GM23248 (cell line): Measurements from ENCODE around the gene EFCAB6. TPM values are rescaled to one million over a fixed set of nuclear protein-coding genes. Genes with fewer than 3 reads are reported as not detected.

Experiments used
- DNase-seq: peaks from one replicate; pipeline ENCODE4 v3.0.0-alpha.2; 2015
- H2AFZ ChIP-seq: fragments of 200-600 bp; sonication (generic); 2 replicates; pipeline ENCODE4 v1.6.1; 2016; ENCODE audit warnings: antibody characterized with exemption
- H3F3A ChIP-seq: fragments of 200-600 bp; sonication (generic); 2 replicates; pipeline ENCODE4 v1.6.1; 2016; ENCODE audit warnings: mild to moderate bottlenecking, antibody characterized with exemption, mixed run types; ENCODE audit not compliant: insufficient read depth
- H3K27ac ChIP-seq: fragments of 200-600 bp; sonication (generic); 2 replicates; pipeline ENCODE4 v1.5.1; 2016; ENCODE audit warnings: mild to moderate bottlenecking
- H3K27me3 ChIP-seq: fragments of 200-600 bp; sonication (generic); replicated peaks from 2 replicates; pipeline ENCODE4 v1.6.1; 2016; ENCODE audit warnings: mild to moderate bottlenecking; ENCODE audit not compliant: insufficient read depth
- H3K36me3 ChIP-seq: fragments of 200-600 bp; sonication (generic); 2 replicates; pipeline ENCODE4 v1.6.1; 2016; ENCODE audit warnings: low read depth, mild to moderate bottlenecking
- H3K4me1 ChIP-seq: fragments of 200-600 bp; sonication (generic); 2 replicates; pipeline ENCODE4 v1.6.1; 2016; ENCODE audit warnings: mild to moderate bottlenecking; ENCODE audit not compliant: insufficient read depth
- H3K4me2 ChIP-seq: fragments of 200-600 bp; sonication (generic); one replicate; pipeline ENCODE4 v1.6.1; 2016; ENCODE audit warnings: mild to moderate bottlenecking; ENCODE audit not compliant: unreplicated experiment
- H3K4me3 ChIP-seq: fragments of 200-600 bp; sonication (generic); 2 replicates; pipeline ENCODE4 v1.5.1; 2016; ENCODE audit warnings: mild to moderate bottlenecking
- H3K79me2 ChIP-seq: fragments of 200-600 bp; sonication (generic); 2 replicates; pipeline ENCODE4 v1.6.1; 2016; ENCODE audit warnings: mild to moderate bottlenecking; ENCODE audit not compliant: insufficient read depth
- H3K9ac ChIP-seq: fragments of 200-600 bp; sonication (generic); 2 replicates; pipeline ENCODE4 v1.6.1; 2016; ENCODE audit warnings: mild to moderate bottlenecking
- H3K9me2 ChIP-seq: fragments of 200-600 bp; sonication (generic); 2 replicates; pipeline ENCODE4 v1.6.1; 2016; ENCODE audit warnings: mixed run types, mild to moderate bottlenecking, moderate library complexity; ENCODE audit not compliant: insufficient read depth
- H3K9me3 ChIP-seq: fragments of 200-600 bp; sonication (generic); one replicate; pipeline ENCODE4 v1.6.1; 2017; ENCODE audit warnings: low read depth
- H4K20me1 ChIP-seq: fragments of 200-600 bp; sonication (generic); 2 replicates; pipeline ENCODE4 v1.6.0; 2016; ENCODE audit not compliant: insufficient read depth
- EZH2 ChIP-seq: fragments of 200-600 bp; sonication (generic); IDR thresholded peaks from 2 replicates; pipeline ENCODE4 v1.6.1; 2018; ENCODE audit warnings: antibody characterized with exemption, mild to moderate bottlenecking; ENCODE audit not compliant: insufficient read depth, poor library complexity, severe bottlenecking
- EZH2phosphoT487 ChIP-seq: fragments of 200-600 bp; sonication (generic); IDR thresholded peaks from 2 replicates; pipeline ENCODE4 v1.6.1; 2018; ENCODE audit warnings: antibody characterized with exemption, moderate library complexity, mild to moderate bottlenecking, low read depth; ENCODE audit not compliant: insufficient read depth
- WGBS, 2 experiments: methylation state at CpG; one replicate each; pipeline ENCODE4 v1.1.6; 2015 to 2017; ENCODE audit warnings: low lambda C conversion rate in 2 of 2, low coverage in 1 of 2; ENCODE audit errors: missing lambda C conversion rate in 2 of 2; 5-methylcytosine and 5-hydroxymethylcytosine counted together
- in situ Hi-C: fragments of 300-500 bp; cut with MboI; formaldehyde crosslinking; loops from 2 replicates; pipeline ENCODE4 v1.15.0; 2020
- polyA plus RNA-seq: library from polyadenylated mRNA; unstranded; fragments of >200 nt; fragmentation: Nextera tagmentation; extraction: Ambion mirVana; gene quantifications from 2 replicates; pipeline ENCODE4 v1.2.1, GENCODE V29; 2016
- total RNA-seq: library from RNA; depleted of rRNA; stranded (reverse); fragments of >200 nt; shearing (Covaris generic); gene quantifications from 2 replicates; pipeline ENCODE4 v1.2.3, GENCODE V29; 2014

EFCAB6 gene
- total and polyA plus RNA-seq, 2 experiments from 2014 or later = 1.5 to 2.1 TPM

GRCh38 chr22:43534916-43535315, 277.2 kb downstream of the EFCAB6 start:
- H3F3A ChIP-seq = no peaks in the 10 kb centered on the region
- no peaks in the 10 kb centered on the region for H4K20me1 ChIP-seq
- H2AFZ ChIP-seq = no peak overlapping the region
- H3K9ac ChIP-seq = no peak overlapping the region
- no peak overlapping the region for H3K4me2 ChIP-seq
- WGBS, 2 experiments = 46% methylated on average over 6 of the region's 6 CpGs
- H3K36me3 ChIP-seq = no peaks in the 10 kb centered on the region
- no peaks in the 10 kb centered on the region for H3K9me3 ChIP-seq
- in situ Hi-C loops = no loop called here
- H3K27me3 ChIP-seq = no peaks in the 10 kb centered on the region
- no peak for TF ChIP-seq EZH2phosphoT487
- no peak for TF ChIP-seq EZH2
- no peak overlapping the region for H3K27ac ChIP-seq
- no peaks in the 10 kb centered on the region for H3K9me2 ChIP-seq
- no peak overlapping the region for H3K4me3 ChIP-seq
- no peaks in the 10 kb centered on the region for H3K79me2 ChIP-seq
- no peaks in the 10 kb centered on the region for H3K4me1 ChIP-seq
- no peak for DNase-seq

- H3K4me2 ChIP-seq = no peak overlapping the region
- no peaks in the 10 kb centered on the region for H4K20me1 ChIP-seq
- H3K27ac ChIP-seq = no peak overlapping the region
- no peaks in the 10 kb centered on the region for H3K9me3 ChIP-seq
- 55% methylated on average over 10 of the region's 10 CpGs for WGBS, 2 experiments
- no peak for DNase-seq
- H3F3A ChIP-seq = no peaks in the 10 kb centered on the region
- no peak overlapping the region for H3K4me3 ChIP-seq
- H3K27me3 ChIP-seq = no peaks in the 10 kb centered on the region
- no peaks in the 10 kb centered on the region for H3K36me3 ChIP-seq
- H3K79me2 ChIP-seq = no peaks in the 10 kb centered on the region
- TF ChIP-seq EZH2 = no peak
- no peak for TF ChIP-seq EZH2phosphoT487
- H3K9me2 ChIP-seq = no peaks in the 10 kb centered on the region
- no peak overlapping the region for H3K9ac ChIP-seq
- H3K4me1 ChIP-seq = no peaks in the 10 kb centered on the region
- H2AFZ ChIP-seq = no peak overlapping the region
- in situ Hi-C loops = no loop called here
Observed at GRCh38 chr22:43533656-43534428, 278.3 kb downstream of the EFCAB6 start.

DNA sequence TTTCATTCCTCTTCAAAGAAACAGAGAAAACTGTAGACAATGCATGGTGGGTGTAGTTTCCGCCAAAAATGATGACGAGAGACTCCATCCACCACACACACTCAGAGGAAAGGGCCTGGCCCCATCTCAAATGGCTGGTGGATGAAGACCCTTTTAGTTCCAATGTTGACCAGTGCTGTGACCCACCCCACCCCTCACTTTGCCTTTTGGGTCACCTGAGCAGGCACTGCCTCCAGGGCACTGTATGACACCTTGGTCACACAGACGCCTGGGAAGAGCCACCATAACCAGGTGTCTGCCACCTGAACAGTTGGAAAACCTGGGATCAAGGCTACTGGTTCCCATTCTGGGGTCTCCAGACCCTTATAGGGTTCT, 279.0 kb downstream of the EFCAB6 start:
- TF ChIP-seq EZH2 (no peak), EZH2phosphoT487 (no peak)
- WGBS, 2 experiments = 43 to 52% methylated on average over 3 of the region's 3 CpGs

GRCh38 chr22:43532301-43533155, 279.6 kb downstream of the EFCAB6 start:
- in situ Hi-C loops = no loop called here
- no peaks in the 10 kb centered on the region for H3K9me3 ChIP-seq
- 43 to 52% methylated on average over 17 of the region's 17 CpGs for WGBS, 2 experiments
- H4K20me1 ChIP-seq = no peaks in the 10 kb centered on the region
- no peaks in the 10 kb centered on the region for H3K36me3 ChIP-seq
- H2AFZ ChIP-seq = no peak overlapping the region
- H3F3A ChIP-seq = no peaks in the 10 kb centered on the region
- no peak overlapping the region for H3K4me3 ChIP-seq
- no peak overlapping the region for H3K4me2 ChIP-seq
- no peak for DNase-seq
- no peak overlapping the region for H3K9ac ChIP-seq
- H3K27me3 ChIP-seq = no peaks in the 10 kb centered on the region
- H3K27ac ChIP-seq = no peak overlapping the region
- no peaks in the 10 kb centered on the region for H3K9me2 ChIP-seq
- TF ChIP-seq EZH2 (no peak), EZH2phosphoT487 (no peak)
- no peaks in the 10 kb centered on the region for H3K79me2 ChIP-seq
- H3K4me1 ChIP-seq = no peaks in the 10 kb centered on the region

More for the DNA sequence above, 279.0 kb downstream of the EFCAB6 start:
- H4K20me1 ChIP-seq = no peaks in the 10 kb centered on the region
- H3K9ac ChIP-seq = no peak overlapping the region
- H3K27me3 ChIP-seq = no peaks in the 10 kb centered on the region
- DNase-seq = no peak
- H2AFZ ChIP-seq = no peak overlapping the region
- H3K9me2 ChIP-seq = no peaks in the 10 kb centered on the region
- in situ Hi-C loops = no loop called here
- no peaks in the 10 kb centered on the region for H3K4me1 ChIP-seq
- H3K36me3 ChIP-seq = no peaks in the 10 kb centered on the region
- H3F3A ChIP-seq = no peaks in the 10 kb centered on the region
- no peak overlapping the region for H3K4me3 ChIP-seq
- H3K9me3 ChIP-seq = no peaks in the 10 kb centered on the region
- no peak overlapping the region for H3K4me2 ChIP-seq
- no peak overlapping the region for H3K27ac ChIP-seq
- H3K79me2 ChIP-seq = no peaks in the 10 kb centered on the region
